NCI-H345 treated with DMSO at 0.1 percent for 48 hours (cell line): ENCODE results near the gene TAOK1.

Experiments used
- DNase-seq: peaks from one replicate; lab custom pipeline; 2025; ENCODE audit not compliant: unreplicated experiment; lab: John Stamatoyannopoulos, UW

Gene TAOK1

DNA sequence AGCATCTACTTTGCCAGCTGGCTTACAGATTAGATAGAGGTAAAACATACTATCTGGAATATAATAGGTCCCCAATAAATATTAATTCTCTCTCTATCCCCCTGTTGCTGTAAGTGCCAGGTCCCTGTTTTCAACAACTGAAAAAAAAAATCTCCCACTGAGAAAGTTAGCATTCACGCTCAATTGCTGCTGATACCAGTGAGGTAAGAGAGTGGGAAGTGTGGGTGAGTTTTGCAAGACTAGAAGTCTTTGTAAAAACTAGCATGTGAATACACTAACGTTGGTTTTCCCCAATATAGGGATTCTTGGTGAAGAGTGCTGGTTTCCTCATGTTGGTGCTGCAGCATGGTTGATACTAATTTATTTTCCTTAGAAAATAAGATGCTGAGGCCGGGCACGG lies 11.7 kb upstream of the TAOK1 start:
- no peak for DNase-seq

DNA sequence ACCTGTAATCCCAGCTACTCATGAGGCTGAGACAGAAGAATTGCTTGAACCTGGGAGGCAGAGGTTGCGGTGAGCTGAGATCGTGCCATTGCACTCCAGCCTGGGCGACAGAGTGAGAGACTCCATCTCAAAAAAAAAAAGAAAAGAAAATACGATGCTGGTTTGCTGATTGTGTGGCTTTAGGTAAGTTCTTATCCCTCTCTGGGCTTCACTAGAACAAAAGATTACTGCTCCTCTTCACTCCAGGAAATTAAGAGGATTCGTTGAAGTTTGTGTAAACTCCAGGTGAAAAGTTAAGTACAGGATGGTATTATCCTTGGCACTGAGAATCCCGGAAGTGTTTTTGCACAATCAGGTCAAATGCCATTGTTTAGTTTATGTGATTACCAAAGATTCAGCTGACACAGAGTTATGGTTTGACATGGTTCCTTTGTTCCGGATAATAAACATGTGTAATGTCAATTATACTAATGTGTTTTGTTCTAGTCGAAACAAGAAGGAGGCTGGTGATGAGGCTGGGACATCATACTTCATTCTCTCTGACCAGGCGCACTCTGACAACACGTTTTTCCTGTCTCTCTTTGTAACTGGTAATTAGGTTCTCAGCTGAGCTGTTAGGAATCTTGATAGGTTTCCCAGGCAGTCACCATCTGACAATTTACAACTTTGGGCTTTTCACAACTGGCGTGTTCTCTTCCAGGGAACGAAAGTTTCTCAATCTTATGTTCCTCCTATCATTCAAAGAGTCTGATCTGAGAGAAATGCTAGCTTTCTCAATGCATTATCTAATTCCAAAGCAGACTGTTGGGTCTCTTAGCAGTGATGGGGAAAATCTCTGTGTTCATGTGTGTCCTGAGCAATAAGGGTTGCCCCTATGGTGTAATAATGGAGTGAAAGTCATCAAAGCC lies 10.8 kb upstream of the TAOK1 start:
- DNase-seq = no peak

DNA sequence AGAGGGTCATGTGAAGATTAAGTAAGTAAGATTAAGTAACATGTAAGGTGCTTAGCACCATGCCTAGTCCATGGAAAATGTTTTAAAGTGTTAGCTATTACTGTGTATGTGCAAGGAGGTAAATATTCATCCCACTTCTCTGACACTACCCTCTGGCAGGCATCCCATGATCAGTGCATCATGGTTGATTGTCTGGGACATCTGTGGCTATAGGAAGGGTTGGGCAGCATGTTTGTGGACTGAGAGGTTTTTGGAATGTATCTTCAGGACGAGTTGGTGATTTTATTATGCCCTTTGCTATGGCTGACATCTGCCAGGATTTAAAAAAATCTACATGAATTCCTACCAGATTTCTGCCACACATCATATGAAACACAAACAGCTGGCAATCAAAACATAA lies 6.5 kb upstream of the TAOK1 start:
- DNase-seq = no peak

DNA sequence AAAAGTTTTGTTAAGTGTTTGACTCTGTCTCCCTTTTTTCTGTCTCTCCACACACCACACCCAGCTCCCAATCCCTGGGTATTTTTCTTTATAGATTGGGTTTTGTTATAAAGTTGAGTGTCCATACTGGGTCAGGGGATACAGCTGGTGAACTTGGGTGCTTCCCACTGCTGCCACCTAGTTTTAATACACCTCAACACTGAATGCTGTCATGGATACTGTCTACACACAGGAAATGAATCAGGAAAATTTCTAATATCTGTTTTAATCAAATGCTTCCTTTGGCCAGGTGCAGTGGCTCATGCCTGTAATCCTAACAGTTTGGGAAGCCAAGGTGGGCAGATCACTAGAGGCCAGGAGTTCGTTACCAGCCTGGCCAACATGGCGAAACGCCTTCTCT lies 5.3 kb upstream of the TAOK1 start:
- DNase-seq = no peak

DNA sequence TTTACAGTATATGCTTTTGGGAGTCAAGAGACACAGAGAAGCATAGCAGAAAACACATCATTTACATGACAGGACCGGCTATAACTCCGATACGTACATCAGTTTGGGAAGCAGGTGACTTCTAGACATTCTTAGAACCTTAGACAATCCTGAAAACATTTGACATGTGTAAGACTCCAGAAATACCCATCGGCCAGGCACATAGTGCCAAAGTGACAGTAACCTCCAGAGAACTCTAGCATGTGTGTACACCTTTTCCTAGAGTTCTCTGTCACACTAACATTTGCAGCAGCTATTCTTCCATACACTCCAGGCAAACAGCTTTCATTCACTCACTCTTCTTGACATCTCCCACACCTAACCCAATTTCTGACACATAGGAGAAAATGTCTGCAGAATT lies 3.4 kb upstream of the TAOK1 start:
- DNase-seq = no peak

DNA sequence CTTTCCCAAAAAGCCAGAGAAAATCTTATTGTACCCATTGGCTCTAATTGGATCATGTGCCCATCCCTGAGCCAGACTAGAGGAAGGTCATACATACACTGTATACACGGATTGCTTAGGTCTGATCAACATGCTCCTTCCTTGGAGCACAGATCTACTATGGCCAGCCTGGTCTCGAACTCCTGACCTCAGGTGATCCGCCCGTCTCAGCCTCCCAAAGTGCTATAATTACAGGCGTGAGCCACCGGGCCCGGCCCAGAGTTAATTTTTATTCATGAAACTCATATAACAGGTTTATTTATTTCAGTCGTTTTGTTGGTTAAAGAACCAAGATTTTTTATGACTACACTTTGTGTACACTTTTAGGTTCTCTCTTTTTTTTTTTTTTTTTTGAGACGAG lies 1.2 kb upstream of the TAOK1 start:
- DNase-seq = no peak

DNA sequence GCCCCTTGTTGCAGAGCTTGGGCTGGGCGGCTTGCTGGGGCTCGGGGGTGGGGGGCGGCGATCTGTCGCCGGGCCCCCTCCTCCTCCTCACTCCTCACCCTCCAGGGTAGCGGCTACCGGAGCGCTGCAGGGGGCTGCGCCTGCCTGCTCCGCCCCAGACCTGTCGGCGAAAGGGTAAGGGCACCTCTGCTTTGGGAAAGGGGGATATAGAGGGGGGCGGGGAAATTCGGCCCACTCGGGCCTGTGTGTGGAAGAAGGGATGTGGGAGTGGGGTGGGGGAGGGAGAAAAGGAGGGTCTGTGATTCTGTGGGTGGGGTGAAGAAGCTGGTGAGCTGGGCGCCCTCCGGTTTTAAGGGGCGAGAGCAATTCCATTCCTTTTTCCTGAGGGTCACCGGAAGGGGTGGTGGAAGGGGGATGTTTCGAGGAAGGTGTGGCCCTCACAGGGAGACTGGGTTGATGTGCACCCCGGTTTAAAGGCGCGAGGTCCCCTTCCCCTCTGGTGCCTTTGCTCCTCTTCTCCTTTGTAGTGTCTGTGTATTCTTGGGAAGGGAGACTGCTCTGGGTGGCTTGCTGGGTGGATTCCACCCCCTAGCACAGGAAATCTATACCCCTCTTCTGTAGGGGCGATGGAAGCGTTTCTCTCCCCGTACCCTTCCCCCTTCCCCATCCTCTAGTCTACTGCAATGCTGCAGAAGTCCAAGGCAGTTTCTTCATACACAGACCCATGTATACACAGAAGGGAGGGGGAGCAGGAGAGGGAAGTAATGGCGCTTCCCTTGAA lies 878 bp downstream of the TAOK1 start:
- DNase-seq = no peak

DNA sequence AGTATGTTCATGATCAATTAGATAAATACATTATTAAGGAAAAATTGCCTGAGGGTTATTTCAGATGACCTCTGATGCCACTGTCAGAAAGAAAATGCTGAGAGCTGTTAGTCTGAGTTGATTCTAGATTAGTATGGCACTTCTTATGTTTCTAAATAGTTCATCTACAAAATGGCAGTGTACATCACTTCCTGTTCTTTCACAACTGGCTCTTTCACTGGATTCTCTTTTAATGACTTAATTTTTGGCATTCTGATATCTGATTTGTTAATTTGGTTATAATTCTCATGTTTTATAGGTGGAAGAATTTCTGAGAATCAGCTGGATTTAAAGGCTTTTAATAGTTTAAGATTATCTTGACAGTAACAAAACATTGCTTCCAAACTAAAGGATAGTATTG lies 3.3 kb downstream of the TAOK1 start:
- no peak for DNase-seq

DNA sequence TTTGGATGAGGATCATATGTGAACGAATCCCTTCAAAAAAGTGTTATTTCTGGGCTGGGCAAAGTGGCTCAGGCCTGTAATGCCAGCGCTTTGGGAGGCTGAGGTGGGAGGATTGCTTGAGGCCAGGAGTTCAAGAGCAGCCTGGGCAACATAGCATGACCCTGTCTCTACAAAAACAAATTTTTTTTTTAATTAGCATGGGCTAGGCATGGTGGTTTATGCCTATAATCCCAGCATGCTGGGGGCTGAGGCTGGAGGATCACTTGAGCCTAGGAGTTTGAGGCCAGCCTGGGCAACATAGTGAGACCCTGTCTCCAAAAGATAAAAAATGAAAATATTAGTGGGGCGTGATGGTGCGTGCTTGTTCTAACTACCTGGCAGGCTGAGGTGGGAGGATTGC lies 4.6 kb downstream of the TAOK1 start:
- no peak for DNase-seq

DNA sequence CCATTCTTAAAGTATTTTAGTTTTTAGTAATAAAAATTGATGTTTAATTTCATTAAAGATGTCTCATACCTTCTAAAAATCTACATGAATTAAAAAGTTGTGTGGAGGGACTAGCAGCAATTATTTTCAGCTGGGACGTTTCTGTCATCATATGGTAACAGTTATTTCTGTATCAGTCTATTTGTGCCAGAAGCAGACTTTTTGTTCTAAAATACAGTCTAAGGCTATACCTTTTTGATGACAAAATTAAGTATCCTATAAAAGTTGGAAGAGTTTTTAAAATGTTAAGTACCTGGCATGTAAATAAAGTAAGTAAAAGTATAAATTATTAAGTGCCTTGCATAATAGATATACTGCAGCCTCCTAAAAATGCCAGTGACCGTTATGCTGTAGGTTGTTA lies 5.9 kb downstream of the TAOK1 start:
- no peak for DNase-seq

DNA sequence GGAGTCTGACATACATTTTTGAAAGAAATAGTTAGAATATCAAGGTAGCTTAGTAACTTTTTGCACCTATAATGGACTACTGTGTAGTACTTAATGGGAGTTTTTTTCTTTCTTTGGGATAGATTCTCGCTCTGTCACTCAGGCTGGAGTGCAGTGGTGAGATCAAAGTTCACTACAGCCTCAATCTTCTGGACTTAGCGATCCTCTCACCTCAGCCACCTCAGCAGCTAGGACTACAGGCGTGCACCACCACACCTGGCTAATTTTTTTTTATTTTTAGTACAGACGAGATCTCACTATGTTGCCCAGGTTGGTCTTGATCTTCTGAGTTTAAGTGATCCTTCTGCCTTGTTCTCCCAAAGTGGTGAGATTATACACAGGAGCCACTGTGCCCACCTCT lies 9.5 kb downstream of the TAOK1 start:
- no peak for DNase-seq

DNA sequence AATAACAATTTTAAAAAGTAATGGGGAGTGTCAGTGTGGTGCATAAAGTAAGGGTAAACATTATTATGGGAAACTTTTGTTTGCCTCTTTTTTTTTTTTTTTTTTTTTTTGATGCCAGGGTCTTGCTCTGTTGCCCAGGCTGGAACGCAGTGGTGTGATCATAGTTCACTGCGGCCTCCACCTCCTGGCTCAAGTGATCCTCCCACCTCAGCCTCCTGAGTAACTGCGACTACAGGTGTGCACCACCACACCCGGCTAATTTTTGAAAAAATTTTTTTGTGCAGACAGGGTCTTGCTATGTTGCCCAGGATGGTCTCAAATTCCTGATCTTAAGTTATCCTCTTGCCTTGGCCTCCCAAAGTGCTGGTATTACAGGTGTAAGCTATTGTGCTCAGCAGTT lies 10.7 kb downstream of the TAOK1 start:
- DNase-seq = no peak

DNA sequence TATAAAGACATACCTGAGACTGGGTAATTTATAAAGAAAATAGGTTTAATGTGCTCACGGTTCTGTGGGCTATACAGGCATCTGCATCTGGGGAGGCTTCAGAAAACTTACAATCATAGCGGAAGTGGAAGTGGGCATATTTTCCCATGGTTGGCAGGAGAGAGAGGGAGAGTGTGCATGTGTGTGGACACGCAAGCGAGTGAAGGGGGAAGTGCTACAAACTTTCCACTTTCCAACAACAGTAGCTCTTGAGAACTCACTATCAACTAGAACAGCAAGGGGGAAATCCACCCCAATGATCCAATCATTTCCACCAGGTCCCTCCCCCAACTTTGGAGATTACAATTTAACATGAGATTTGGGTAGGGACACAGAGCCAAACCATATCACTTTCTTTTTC lies 11.1 kb downstream of the TAOK1 start:
- DNase-seq = no peak

DNA sequence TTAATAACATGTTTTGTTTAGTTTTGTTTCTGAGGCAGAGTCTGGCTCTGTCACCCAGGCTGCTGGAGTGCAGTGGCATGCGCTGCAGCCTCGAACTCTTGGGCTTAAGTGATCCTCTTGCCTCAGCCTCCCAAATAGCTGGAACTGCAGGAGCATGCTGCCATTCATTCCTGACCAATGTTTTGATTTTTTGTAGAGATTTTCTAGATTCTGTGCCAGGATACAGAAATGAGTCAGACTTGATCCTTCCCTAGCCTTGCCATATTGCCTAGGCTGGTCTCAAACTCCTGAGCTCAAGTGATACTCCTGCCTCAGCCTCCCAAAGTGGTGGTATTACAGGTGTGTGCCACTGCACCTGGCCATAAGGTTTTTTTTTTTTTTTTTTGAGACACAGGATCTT lies 17.7 kb downstream of the TAOK1 start:
- DNase-seq = no peak

DNA sequence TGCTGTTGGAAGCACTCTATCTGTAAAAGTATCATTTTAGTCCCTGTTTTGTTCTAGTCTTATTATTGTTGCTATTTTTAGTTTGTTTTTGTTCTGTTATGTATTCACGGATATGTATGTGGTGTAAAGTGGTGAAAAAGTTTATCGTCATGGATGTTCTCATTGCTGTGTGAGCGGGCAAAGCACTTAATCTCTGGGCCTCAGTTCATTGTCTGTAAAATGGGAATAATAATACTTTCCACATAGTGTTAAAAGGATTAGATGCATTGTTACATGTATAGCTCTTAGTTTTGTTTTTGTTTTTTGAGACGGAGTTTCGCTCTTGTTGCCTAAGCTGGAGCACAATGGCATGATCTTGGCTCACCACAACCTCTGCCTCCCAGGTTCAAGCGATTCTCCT lies 19.8 kb downstream of the TAOK1 start:
- DNase-seq = no peak

DNA sequence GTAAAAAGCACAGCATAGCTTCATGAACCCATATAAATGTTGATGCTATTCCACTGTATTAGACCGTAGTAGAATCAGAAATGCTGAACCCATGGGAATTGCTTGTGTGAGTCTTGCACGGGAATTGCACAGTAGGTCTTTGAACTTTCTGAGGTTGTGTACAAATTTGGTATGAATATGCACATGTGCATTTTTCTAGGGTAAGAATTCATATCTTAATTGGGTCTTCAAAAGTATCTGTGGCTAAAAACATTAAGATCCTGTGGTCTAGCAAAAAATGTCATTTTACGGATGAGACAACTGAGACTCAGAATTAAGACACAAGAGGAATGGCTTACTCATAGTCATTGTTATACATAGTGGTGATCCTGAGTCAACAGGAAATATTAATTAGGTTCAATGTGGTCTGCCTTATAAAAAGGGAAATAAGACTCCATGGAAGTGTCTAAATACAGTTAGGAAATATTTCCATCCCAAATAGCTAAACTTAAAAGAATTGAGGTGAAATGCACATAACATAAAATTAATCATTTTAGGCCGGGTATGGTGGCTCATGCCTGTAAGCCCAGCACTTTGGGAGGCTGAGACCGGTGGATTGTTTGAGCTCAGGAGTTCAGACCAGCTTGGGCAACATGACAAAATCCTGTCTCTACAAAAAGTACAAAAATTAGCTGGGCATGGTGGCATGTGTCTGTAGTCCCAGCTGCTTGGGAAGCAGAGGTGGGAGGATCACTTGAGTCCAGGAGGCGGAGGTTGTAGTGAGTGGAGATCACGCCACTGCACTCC lies 22.8 kb downstream of the TAOK1 start:
- DNase-seq = no peak

DNA sequence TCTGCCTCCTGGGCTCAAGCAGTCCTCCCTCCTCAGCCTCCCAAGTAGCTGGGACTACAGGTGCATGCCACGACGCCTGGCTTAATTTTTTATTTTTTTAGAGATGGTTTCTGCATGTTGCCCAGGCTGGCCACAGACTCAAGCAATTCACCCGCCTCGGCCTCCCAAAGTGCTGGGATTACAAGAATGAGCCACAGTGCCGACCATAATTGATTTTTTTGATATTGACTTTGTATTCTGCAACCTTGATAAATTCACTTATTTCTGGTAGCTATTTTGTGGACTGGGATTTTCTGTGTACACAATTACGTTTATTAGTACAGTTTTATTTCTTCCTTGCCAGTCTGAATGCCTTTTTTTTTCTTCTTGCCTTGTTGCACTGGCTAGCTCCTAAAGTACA lies 30.0 kb downstream of the TAOK1 start:
- no peak for DNase-seq

DNA sequence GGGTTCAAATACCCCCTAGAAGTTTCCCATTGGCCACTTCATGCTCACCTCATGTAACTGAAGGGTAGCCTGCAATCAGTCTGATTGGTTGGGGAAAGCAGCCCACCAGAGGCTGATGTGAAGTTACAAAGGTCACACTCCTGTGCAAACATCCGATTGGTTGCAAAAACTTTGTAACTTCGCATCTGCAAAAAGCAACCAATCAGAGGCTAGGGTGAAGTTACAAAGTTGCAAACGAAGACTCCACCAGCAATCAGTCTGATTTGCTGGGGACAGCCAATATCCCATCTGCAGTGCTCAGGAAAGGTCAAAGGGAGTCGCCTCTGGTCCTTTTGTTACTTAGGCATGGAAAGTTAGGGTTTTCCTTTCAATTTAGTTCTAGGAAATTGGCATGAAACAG lies 40.1 kb downstream of the TAOK1 start:
- DNase-seq = no peak

DNA sequence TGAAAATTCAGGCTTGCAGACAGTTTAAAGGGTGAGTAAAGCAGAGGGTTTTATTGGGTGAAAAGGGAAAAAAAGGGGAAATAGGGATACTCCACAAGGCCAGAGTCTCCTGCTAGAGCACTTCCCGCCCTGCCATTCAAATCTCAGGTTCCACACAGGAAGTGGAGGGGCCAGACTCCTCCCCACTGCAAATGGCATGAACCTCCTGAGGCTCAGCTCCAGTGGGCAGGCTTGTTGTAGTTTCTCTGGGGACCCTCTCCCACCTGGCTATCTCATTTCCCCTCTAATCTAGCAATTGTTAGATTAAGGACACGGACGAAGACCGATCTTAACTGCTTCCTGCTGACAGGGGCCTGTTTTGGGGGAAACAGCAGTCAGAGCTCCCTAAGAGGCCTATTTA lies 43.4 kb downstream of the TAOK1 start:
- DNase-seq = no peak

DNA sequence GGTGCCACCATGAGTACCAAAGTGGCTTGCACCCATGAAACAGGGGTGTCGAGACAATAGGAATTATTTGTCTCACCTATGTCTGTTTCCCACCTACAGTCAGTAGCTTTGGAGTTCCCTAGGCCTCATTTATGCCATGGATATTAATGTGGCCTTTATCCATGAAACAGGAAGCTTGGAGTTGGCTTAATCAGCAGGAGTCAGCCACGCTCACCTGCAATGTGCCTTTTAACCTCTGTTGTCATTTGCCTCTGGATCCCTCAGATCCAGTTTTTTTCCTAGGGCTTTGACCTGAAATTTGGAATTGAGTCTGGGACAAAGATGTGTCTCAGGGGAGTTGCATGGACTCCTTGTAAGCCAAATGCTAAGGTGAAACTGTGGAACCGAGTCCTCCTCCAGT lies 44.4 kb downstream of the TAOK1 start:
- DNase-seq = no peak

DNA sequence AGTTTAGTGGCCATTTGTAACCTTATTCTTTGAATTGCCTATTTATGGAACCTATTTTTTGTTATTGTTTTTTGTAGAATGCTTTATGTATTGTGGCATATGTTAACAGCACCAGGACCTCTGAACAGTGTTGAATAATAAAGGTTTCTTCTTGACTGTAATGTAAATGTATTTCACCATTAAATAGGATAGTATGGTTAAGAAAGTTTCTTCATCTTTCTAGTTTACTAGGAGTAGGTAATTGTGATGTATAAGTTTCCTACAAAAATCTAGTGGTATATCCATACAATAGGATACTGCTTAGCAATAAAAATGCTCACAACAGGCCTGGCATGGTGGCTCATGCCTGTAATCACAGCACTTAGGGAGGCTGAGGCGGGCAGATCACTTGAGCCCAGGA lies 52.3 kb downstream of the TAOK1 start:
- no peak for DNase-seq
